G401.6 (cell line): ENCODE data around the gene KLHL42.
"Not testable (repeated sequence)": the region's sequence is repeated elsewhere in the genome, so short reads cannot be mapped to it uniquely, and the experiment has no call there.

Experiments
- FAIRE-seq: peaks from 2 replicates; lab custom pipeline; 2012; peaks lifted over from hg19 to GRCh38; lab: Jason Lieb, UNC

KLHL42 gene

DNA sequence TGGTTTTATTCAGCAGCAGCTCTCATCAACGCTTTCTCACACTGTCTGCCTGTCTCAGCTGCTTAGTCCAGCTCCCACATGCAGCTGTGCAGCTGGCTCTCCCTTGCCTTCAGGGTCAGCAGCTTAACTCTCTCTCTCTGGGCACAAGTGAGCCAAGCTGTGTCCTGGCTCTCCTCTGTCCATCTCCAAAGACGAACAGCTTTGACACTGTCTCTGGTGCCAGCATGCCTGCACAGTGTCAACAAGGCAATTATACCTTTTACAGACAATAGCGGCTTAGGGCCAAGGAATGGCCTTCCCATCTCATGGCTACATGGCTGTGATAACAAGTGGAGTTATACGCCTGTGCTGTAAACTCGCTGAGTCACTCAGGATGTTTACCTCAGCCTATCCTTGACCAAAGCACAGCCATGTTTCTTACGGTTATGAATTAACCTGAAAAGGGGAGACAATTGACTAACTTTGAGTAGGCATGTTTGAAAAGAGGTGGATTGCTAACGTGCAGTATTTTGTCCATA is 38.4 kb downstream of the KLHL42 start:
- no peak for FAIRE-seq

DNA sequence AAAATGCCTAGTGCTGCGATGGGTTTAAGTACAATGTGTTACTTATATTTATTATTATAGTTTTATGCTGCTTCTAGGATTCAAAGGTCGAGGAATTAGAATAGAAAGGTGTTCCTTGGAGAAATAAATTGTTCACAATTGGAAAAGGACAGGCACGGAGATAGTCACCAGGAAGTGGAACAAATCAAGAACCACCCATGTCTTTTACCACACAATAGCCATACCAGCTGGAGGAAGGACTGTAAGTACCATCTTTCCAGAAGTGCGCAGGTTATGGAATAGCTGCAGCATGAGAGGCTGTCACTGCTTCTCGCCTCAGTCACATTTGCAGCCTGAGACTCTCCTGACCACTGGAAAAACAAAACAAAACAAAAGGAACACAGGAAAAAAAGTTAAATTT is 40.5 kb downstream of the KLHL42 start:
- no peak for FAIRE-seq

DNA sequence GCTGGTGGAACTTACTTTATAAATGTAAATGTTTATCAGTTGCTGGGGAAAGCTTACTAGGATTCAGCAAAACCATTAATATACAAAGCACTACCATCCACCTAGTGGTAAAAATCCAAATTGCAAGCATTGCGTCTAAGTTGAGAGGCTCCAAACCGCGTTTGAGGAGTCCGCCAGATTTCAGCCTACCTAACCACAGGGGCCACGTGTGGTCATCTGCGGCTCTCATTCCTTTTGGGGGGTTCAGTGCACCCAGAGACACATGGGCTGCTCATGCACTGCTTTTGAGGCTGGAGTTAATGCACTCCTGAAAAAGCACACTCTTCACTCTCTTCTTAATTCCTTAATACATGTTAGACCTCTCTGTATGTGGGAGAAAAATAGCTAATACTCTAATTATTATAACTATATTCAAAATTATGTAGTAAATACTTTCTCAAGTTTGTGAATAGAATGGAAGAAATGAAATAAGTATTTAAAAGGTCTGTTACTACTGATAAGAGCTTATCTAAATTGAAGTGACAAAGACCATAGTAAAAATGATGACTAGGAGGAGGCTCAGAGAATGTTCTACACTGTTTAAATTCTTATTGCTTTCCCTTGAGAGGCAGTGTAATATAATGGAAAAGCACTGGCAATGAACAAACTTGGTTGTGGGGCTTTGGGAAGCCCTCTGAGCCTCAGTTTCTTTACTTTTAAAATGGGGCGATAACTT is 41.4 kb downstream of the KLHL42 start:
- FAIRE-seq, result peak; percentile 65

GRCh38 chr12:27822076-27822712 is 42.2 kb downstream of the KLHL42 start:
- FAIRE-seq, result no peak

DNA sequence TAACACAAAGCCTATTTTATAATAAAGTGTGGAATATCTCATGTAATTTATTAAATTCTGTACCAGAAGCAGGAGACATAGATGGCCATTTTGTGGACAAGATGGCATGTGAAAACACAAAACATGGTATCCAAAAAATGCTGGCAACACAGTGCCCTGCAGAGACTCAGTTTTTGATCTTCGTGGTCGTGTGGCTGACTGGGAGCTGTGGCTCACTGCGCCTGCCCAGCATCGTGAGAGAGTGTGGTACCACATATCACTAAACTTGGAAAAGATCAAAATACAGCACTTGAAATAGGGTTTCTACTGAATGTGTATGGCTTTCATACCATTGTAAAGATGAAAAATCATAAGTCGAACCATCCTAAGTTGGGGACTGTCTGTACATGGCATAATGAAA is 43.0 kb downstream of the KLHL42 start:
- no peak for FAIRE-seq

- FAIRE-seq, result no peak
Observed at GRCh38 chr12:27824126-27824842, 44.3 kb downstream of the KLHL42 start.

DNA sequence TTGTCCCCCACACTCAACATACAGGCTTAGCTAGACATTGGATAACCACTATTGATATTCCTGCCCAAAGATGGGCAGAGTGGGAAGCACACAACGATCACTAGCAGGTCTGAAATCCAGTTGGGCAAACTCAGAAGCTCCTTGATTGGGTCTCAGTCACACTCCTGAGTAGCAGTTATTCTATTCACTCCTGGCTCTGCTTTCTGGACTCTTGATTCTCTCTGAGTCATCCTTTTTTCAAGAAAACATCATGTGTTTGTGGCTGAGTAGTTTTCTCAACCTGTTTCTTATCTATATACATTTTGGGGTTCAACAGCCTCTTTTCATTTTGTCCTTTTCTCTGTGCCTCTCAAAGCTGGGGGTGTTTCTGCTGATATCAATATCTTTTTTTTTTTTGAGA is 46.0 kb downstream of the KLHL42 start:
- no peak for FAIRE-seq

DNA sequence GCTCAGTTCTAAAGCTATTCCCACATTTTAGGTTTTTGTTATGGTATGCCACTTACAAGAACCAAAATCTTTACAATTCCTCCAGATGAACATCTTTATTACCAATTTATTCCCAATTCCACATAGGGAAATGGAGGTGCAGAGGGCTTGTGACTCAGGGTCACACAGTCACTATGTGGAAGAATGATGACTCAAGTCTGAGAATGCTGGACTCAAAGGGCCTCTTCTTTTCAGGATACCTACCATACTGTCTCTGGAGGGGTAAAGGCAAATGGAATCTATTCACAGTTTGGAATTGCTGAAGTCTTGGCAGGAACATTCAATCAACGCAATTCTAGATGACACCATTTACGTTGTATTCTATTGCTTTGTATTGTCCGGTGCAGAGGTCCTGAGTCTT is 48.2 kb downstream of the KLHL42 start:
- no peak for FAIRE-seq

- no peak for FAIRE-seq
Observed at GRCh38 chr12:27838543-27839185, 58.6 kb downstream of the KLHL42 start.

DNA sequence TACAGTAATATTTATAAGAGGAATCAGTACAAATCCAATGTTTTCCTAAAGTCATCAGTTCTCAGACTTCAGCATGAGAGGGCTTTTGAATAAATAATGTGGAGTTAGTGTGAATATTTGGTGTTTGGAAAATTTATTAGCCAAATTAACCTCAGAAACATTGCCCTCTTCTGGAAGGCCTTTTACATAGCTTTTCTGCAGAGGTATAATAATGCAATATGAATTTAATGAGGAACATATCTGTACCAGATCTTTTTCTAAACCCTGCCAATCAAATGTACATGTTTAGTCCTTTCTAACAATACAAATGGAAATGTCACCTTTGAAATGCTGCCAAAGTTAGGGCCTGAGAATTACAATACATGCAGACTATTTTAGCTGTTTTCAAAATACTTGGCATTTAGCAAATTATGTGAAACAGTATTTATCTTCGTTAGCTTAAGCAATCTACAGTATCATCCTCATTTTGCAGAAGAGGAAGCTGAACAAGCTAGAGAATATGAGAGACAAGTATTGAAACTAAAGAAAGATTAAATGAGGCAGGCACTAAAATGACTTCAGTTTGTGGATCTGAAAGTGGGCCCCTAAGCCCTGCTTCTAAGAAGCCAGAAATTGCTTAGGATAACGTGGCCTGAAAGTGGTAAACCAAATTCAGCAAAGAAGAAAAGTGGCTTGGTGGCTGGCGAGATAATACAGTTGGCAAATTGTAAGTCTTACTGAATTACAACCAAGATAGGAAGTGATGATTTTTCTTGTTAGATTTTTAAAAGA is 60.4 kb downstream of the KLHL42 start:
- FAIRE-seq, result no peak

DNA sequence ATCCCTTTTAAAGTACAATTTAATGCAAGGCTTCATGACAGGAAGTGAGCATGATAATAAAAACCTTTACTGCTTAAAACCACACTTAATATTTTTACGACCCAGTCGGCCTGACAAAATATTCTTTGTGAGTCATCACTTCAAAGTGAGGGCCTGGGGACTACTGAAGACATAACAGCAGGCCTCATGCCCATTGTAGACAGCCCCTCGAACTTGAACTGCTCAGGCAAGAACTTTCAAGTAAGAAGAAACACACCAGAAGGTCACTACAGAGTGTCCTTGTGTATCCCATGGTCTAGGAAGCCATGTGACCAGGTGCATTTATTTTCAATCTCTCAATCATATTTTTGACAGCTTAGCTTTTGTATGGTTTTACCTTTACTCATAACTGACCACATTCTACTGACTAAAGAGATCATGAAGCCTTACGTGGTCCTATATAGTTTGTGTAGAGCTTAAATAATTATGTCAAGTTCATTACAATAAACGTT is 61.4 kb downstream of the KLHL42 start:
- FAIRE-seq, result no peak

- no peak for FAIRE-seq
Observed at GRCh38 chr12:27843714-27844245, 63.7 kb downstream of the KLHL42 start.

DNA sequence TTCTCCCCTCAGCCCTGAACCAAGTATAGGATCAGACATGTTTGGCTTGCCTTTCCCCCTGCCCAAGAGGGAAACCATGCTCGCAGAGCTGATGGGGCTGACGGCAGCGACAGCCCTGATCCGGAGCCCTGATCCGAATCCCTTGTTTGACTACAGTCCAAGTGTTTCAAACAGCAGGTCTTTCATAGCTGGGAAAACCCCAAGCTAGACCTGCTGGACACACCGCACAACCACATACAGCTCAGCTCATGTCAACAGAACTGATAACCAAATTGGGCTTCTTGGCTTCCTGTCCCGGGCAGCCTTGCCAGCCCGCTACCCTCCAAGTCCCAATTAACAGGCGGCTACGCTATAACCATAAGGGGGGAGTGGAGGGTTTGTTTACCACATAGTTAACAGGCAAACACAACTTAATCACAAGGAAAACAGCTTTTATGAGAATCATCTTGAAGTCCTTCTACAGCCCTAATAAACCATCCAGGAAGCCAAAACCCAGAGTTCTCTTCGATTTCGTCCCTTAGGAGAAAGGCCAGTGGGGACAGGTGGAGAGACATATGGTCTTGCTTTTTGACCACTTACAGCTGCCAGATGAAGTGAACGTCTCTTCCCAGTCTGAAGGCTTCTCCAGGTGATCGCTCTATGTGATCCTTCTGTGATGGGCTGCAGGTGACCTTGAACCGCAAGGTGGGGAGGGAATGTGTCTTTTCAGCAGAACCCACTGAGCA is 64.5 kb downstream of the KLHL42 start:
- FAIRE-seq, result no peak

GRCh38 chr12:27845187-27845586 is 65.2 kb downstream of the KLHL42 start:
- no peak for FAIRE-seq

GRCh38 chr12:27845706-27846105 is 65.7 kb downstream of the KLHL42 start:
- not testable (repeated sequence) for FAIRE-seq

DNA sequence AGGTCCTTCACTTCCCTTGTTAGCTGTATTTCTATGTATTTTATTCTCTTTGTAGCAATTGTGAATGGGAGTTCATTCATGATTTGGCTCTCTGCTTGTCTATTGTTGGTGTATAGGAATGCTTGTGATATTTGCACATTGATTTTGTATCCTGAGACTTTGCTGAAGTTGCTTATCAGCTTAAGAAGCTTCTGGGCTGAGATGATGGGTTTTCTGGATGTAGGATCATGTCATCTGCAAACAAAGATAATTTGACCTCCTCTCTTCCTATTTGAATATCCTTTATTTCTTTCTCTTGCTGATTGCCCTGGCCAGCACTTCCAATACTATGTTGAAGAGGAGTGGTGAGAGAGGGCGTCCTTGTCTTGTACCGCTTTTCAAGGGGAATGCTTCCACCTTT is 67.3 kb downstream of the KLHL42 start:
- not testable (repeated sequence) for FAIRE-seq

DNA sequence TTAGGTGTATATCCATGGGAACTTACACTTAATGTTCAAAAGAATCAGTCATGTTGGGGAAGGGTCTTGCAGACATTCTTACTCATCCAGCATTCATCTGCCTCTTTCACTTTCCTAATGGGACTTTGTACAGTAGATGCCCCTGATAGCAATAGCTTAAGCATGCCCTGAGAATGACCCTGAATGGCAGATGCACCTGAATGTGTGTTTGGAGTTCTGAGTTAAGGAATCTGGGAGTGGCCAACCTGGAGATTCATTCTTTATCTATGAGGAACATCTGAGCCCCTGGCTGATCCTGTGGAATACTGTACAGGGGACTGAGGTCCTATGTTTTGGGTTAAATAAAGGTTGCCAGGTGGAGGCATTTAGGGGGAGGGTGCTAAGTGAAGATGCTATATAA is 71.3 kb downstream of the KLHL42 start:
- no peak for FAIRE-seq

DNA sequence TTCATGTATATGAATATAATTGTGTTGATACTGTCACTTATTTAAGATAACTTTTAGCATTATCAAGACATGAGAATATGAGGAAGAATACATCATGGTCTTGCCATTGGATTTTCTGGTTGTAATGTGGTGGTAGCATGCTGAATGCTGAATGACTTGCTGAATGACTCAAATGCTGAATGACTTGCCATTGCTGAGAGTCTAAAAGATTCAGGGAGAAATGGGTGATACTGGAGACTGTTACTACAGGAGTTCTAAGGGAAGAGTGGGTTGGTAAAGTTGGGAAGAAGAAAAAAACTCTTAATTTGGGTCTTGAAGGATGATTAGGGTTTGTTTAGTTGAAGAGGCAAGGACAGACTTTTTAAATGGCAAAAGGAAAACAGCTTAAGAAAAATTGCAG is 72.1 kb downstream of the KLHL42 start:
- FAIRE-seq, result no peak
